ENCODE measurements around the gene TNNC1.

DNA sequence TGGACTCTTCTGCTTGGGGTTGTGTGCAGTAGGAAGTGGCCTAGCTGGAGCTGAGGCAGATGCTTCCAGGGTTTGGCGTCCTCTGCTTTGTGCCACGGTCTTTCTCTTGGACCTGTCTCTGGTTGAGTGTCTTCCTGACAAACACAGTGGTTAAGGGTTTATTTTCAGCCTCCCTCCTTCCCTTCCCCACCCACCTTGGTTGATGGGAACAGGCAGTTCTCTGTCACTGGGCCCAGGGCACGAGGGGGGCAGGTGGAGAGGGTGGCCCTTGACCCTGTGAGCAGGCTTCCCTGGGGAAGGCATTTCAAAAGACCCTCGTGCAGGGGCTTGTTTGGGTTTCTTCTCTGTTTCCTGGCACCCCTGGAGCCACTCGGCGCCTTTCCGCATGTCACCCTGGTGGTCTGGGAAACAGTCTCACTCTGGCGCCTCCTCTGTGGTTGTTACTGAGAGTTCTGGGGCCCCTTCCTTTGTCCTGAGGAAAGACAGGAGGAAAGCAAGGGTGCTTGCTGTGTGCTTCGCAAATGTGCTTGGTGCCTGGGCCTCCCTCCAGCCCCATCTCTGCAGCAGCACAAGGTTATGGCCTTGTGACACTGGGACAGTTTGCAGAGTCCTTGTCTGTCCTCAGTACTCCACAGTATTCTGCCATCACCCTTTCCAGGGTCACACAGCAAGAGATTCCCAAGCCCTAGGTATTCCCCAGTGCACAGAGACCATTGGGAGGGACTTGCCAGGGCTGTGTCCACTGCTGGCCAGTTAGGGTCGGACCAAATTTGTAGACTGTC lies 31.0 kb upstream of the TNNC1 start:
- TF ChIP-seq ZNF384 (IDR thresholded peaks at IDR 0.05) (no peak), NFRKB (IDR thresholded peaks at IDR 0.05) (no peak), FOXA1 (IDR thresholded peaks at IDR 0.05) (no peak), SUZ12 (IDR thresholded peaks at IDR 0.05) (no peak), FOXM1 (IDR thresholded peaks at IDR 0.05; ENCODE audit: borderline replicate concordance) (no peak), SP1 (IDR thresholded peaks at IDR 0.05) (no peak), ARNT (IDR thresholded peaks at IDR 0.05) (no peak), LEF1 (IDR thresholded peaks at IDR 0.05; ENCODE audit: borderline replicate concordance) (no peak), ELF4 (IDR thresholded peaks at IDR 0.05) (no peak), TARDBP (IDR thresholded peaks at IDR 0.05) (no peak), HDGF (IDR thresholded peaks at IDR 0.05; ENCODE audit: borderline replicate concordance) (no peak)
- TF ChIP-seq, protein P1, sequence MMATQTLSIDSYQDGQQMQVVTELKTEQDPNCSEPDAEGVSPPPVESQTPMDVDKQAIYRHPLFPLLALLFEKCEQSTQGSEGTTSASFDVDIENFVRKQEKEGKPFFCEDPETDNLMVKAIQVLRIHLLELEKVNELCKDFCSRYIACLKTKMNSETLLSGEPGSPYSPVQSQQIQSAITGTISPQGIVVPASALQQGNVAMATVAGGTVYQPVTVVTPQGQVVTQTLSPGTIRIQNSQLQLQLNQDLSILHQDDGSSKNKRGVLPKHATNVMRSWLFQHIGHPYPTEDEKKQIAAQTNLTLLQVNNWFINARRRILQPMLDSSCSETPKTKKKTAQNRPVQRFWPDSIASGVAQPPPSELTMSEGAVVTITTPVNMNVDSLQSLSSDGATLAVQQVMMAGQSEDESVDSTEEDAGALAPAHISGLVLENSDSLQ (IDR thresholded peaks at IDR 0.05) = no peak
